Measurements from ENCODE around the gene MARCO.

GRCh38 chr2:118907759-118908158, 34.2 kb upstream of the MARCO start:
- TF ChIP-seq FOXA1 (IDR thresholded peaks at IDR 0.05) (no peak), TARDBP (IDR thresholded peaks at IDR 0.05) (no peak), ARNT (IDR thresholded peaks at IDR 0.05) (no peak), FOXM1 (IDR thresholded peaks at IDR 0.05; ENCODE audit: borderline replicate concordance) (no peak), ELF4 (IDR thresholded peaks at IDR 0.05) (no peak), PKNOX1 (IDR thresholded peaks at IDR 0.05) (no peak), BHLHE40 (IDR thresholded peaks at IDR 0.05; ENCODE audit: borderline replicate concordance) (no peak), SP1 (IDR thresholded peaks at IDR 0.05) (no peak), CTBP1 (IDR thresholded peaks at IDR 0.05; ENCODE audit: borderline replicate concordance) (no peak), ZNF384 (IDR thresholded peaks at IDR 0.05) (no peak), NFRKB (IDR thresholded peaks at IDR 0.05) (no peak), L3MBTL2 (conservative IDR thresholded peaks at IDR 0.05) (no peak), SUZ12 (IDR thresholded peaks at IDR 0.05) (no peak), FOXK2 (IDR thresholded peaks at IDR 0.05) (no peak)

Measured in HEK293T (cell line).